ENCODE results near the gene MAML2. TPM values are rescaled to one million over a fixed set of nuclear protein-coding genes. Genes with fewer than 3 reads are reported as not detected.

Gene MAML2
- total and polyA plus RNA-seq, 9 of the 15 experiments (the other 6 are each of a cell fraction or from before 2014, with no cell fraction given) = 0.79 to 6.8 (median 4.8) TPM

DNA sequence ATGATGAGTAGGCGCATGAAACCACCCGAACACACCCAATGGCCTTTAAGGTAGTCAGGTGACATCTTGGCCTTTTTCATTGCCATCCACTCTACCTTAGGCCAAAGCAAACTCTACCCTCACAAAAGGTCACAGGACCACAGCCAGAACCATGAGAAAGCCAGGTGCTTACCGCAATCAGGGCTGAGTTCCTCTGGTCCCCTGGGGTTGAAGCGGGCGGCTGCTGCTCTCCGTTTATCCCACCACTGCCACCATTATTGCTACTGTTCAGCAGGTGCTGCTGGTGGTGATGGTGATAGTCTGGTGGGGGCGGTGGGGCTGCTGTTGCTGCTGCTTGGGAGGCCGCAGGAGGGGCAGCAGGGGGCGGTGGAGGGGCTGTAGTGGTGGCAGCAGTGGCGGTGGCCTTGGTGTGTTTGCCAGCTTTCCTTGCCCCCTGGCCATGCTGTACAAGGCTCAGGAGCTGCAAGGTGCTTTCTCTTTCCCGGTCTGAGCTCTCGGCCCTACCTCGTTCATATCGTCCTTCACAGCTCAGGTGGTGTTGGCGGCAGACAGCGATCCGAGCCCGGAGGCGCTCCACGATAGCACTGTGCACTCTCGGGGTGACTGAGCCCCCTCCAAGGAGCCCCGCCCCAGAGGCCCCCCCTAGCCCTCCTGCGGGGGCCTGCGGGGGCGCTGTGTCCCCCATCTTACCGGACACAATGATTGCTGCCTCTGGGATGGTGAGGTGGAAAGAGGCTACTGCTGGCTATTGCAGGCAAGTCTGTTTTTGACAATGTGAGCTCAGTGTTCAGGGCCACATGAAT is 1.6 kb downstream of the MAML2 start (continued):
- TF ChIP-seq, protein P1, sequence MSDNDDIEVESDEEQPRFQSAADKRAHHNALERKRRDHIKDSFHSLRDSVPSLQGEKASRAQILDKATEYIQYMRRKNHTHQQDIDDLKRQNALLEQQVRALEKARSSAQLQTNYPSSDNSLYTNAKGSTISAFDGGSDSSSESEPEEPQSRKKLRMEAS (CRISPR knock-in tag; IDR thresholded peaks at IDR 0.05) = peak; percentile 48
- TF ChIP-seq GTF2A2 (tag; IDR thresholded peaks at IDR 0.05) = no peak
- TF ChIP-seq ZNF121 (CRISPR knock-in tag; conservative IDR thresholded peaks at IDR 0.05) = no peak
- TF ChIP-seq, protein P2, sequence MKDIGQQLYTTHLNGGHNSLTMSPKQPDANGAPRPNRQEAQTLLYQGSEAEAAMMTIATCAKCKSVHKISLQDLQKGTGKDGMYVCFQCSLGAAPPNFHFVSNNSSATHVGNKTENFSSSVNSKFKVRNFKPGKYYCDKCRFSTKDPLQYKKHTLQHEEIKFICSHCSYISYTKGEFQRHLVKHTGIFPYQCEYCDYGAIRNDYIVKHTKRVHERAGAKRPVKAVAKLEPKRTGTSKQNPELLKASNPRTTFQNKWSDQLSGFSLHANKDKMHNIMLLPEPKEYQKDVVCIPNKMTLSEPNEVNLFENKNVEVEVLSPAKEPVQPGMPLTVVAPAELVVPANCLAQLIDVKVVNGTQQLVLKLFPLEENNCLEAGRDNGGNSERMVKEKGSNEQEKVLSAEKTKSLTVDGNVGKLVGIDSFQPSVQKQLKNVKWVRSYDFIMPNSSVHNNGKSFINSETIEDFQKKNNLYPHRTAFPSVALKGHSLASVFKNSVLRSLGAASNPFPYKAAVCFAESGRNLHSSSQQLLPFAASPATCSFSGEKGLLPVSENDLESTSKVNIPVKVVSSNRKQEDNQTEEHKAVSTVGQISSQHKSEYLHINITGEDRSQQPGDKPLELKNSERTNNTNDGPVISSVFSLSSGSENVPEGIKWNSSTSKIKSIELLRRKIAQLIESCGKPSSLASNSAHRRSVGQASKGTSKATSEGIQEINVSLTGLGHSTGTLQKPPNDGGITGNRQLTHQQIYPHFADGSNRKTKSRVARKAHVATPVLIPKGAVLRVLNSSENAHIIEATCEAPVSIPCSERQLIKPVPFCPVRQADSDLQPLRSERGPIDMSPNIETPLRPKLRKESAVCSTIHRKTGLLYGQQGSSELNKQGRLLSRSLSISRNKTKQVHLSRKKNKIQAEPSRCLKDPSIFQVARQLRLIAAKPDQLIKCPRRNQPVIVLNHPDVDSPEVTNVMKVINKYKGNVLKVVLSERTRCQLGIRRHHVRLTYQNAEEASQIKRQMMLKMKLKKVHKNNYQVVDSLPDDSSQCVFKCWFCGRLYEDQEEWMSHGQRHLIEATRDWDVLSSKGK (CRISPR knock-in tag; IDR thresholded peaks at IDR 0.05) = no peak
- TF ChIP-seq ZNF609 (CRISPR knock-in tag; IDR thresholded peaks at IDR 0.05; ENCODE audit: borderline replicate concordance) = no peak
- TF ChIP-seq HNRNPL (IDR thresholded peaks at IDR 0.05; ENCODE audit: low read depth, low read length) = no peak
- 0 out of 2 replicates have a peak, but pooled peaks have one; percentile 24 for TF ChIP-seq CREB3L1 (IDR thresholded peaks at IDR 0.05; ENCODE audit: borderline replicate concordance, low read depth)
- TF ChIP-seq TAF1 (IDR thresholded peaks at IDR 0.05; ENCODE audit: control insufficient read depth, extremely low read depth, insufficient read depth, low read length, severe bottlenecking) = peak; percentile 67
- TF ChIP-seq SETDB1 (IDR thresholded peaks at IDR 0.05; ENCODE audit: low read length) = no peak
- TF ChIP-seq CTBP1 (IDR thresholded peaks at IDR 0.05; ENCODE audit: borderline replicate concordance) = peak; percentile 43; the same call in 1 of the 2 replicates
- TF ChIP-seq, protein P3, sequence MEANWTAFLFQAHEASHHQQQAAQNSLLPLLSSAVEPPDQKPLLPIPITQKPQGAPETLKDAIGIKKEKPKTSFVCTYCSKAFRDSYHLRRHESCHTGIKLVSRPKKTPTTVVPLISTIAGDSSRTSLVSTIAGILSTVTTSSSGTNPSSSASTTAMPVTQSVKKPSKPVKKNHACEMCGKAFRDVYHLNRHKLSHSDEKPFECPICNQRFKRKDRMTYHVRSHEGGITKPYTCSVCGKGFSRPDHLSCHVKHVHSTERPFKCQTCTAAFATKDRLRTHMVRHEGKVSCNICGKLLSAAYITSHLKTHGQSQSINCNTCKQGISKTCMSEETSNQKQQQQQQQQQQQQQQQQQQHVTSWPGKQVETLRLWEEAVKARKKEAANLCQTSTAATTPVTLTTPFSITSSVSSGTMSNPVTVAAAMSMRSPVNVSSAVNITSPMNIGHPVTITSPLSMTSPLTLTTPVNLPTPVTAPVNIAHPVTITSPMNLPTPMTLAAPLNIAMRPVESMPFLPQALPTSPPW (CRISPR knock-in tag; IDR thresholded peaks at IDR 0.05) = peak; percentile 100
- TF ChIP-seq POLR3A (IDR thresholded peaks at IDR 0.05; ENCODE audit: borderline replicate concordance, extremely low read depth, insufficient read depth, insufficient read length) = no peak
- no peak for TF ChIP-seq HDAC6 (IDR thresholded peaks at IDR 0.05; ENCODE audit: low read depth, low read length)
- 0 out of 2 replicates have a peak, but pooled peaks have one; percentile 17 for TF ChIP-seq NCOA1 (IDR thresholded peaks at IDR 0.05; ENCODE audit: low read depth)

All from K562 (cell line).